ENCODE results near the gene HSPBP1.

Gene HSPBP1

DNA sequence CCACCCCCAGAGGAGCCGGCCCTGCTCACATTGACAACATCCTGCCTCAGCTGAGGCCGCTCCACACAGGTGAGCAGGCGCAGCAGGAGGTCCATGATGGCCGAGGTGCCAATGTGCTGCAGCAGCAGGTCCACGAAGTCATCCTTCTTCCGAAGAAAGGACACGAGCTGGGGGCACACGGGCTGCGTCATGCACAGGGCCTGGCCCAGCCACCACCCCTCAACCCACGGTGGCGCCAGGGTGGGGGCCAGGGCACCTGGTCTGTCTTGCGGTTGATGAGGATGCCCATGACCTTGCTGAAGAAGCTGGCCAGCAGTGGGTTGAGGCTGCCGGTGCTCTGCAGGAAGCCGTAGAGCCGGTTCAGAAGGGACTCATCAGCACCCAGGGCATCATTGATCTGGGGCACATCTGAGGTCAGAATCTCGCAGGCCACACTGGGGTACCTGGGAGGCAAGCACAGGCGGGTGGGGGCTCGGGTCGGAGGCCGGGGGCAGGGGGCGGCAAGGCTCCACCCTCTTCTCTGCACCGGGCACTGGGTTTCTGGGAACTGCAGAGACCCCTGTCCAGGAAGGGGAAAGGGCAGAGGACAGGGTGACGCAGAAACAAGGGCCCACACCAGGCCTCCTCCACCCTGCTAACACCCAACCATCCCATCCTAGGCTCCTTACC is 34.5 kb downstream of the HSPBP1 start:
- no peak for DNase-seq (ENCODE audit: low read depth)
- H3K4me3 ChIP-seq (ENCODE audit: low read depth, low read length) = no peak overlapping the region
- TF ChIP-seq CTCF (IDR thresholded peaks at IDR 0.05; ENCODE audit: control insufficient read depth, extremely low read depth, insufficient read depth) = no peak

DNA sequence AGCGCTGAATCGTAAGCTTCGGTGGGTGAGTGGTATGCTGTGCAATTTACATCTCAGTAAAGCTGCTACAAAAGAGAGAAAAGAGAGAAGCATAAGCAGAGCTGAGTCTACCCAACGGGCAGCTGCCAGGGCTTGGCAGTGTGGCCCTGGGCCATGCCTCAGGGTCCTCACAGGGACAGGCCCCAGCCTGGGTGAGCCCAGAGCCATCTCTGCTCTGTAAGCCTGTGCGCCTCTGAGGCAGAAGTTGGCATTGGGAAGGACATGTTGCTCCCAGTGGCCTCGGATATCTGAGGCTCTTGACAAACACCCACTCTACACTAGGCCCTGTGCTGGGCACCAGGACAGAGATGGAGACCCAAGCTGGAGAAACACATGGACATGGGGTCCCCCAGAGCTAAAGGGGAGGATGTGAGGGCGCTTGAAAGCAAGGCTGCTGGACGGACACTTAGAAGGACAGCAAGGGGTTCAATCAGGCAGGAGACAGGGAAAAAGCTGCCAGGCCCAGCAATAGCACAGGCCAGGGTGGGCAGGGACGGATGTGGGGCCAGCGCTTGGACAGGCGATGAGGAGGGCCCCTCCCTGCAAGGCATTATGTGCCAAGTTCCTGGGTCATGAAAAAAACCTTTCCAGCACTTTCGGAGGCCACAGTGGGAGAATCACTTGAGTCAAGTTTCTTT is 35.8 kb downstream of the HSPBP1 start:
- no peak for TF ChIP-seq CTCF (IDR thresholded peaks at IDR 0.05; ENCODE audit: control insufficient read depth, extremely low read depth, insufficient read depth)
- no peak for DNase-seq (ENCODE audit: low read depth)
- no peak overlapping the region for H3K4me3 ChIP-seq (ENCODE audit: low read depth, low read length)

DNA sequence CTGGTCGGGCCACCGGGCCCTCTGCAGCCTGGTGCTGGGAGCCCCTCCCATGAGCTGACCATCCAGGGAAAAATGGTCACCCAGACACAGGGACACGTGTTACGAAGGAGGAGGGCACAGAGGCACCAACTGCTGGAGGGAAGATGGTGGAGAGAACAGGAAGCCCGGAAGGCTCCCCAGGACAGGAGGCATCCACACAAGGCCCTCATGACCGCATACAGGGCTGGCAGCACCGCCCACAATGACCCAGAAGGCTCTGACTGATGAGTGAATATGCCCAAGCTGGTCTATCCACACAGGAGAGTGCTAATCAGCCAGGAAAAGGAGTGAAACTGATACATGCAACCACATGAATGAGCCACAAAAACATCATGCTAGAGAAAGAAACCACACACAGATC is 37.4 kb downstream of the HSPBP1 start:
- no peak for DNase-seq (ENCODE audit: low read depth)
- no peak for TF ChIP-seq CTCF (IDR thresholded peaks at IDR 0.05; ENCODE audit: control insufficient read depth, extremely low read depth, insufficient read depth)
- H3K4me3 ChIP-seq (ENCODE audit: low read depth, low read length) = no peak overlapping the region

- DNase-seq (ENCODE audit: low read depth) = no peak
- TF ChIP-seq CTCF (IDR thresholded peaks at IDR 0.05; ENCODE audit: control insufficient read depth, extremely low read depth, insufficient read depth) = no peak
- no peak overlapping the region for H3K4me3 ChIP-seq (ENCODE audit: low read depth, low read length)
Measured at GRCh38 chr19:55241935-55242464, 37.9 kb downstream of the HSPBP1 start.

GRCh38 chr19:55241143-55241934 is 38.6 kb downstream of the HSPBP1 start:
- DNase-seq (ENCODE audit: low read depth) = no peak
- H3K4me3 ChIP-seq (ENCODE audit: low read depth, low read length) = no peak overlapping the region
- TF ChIP-seq CTCF (IDR thresholded peaks at IDR 0.05; ENCODE audit: control insufficient read depth, extremely low read depth, insufficient read depth) = no peak

DNA sequence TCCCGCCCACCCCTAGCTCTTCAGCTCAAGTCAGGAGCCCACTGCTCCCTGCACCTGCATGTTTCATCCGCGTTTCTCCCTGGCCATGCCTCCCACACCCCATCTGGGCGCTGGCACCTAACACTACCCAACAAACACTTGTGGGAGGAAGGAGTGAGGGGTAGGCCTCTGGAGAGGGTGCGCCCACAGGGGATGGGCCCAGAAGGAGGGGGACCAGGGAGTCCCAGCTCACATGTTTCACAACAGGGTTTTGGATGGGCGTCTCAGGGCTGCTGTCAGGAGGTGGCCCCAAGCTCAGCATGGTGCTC is 39.2 kb downstream of the HSPBP1 start:
- DNase-seq (ENCODE audit: low read depth) = no peak
- H3K4me3 ChIP-seq (ENCODE audit: low read depth, low read length) = no peak overlapping the region
- no peak for TF ChIP-seq CTCF (IDR thresholded peaks at IDR 0.05; ENCODE audit: control insufficient read depth, extremely low read depth, insufficient read depth)

All from LNCaP clone FGC (cell line).